CD4-positive, alpha-beta T cell (primary cell): ENCODE results near the gene GPAT2. TPM values are rescaled to one million over a fixed set of nuclear protein-coding genes. Genes with fewer than 3 reads are reported as not detected.
"Not testable (repeated sequence)": the region's sequence is repeated elsewhere in the genome, so short reads cannot be mapped to it uniquely, and the experiment has no call there.

Source experiments
- ATAC-seq: fragments of 200-7000 bp; cut with Tn5 transposase; one replicate; pipeline ENCODE4 v1.10.0; 2022; ENCODE audit warnings: mild to moderate bottlenecking; ENCODE audit not compliant: poor library complexity
- CTCF ChIA-PET: fragments of 350-600 bp; sonication (Branson Sonifier 250); formaldehyde crosslinking; loops from one replicate; lab custom pipeline; 2021; ENCODE audit warnings: antibody characterized with exemption, inconsistent platforms; lab: Charles Lee
- POLR2A ChIA-PET: fragments of 350-600 bp; sonication (Branson Sonifier 250); formaldehyde crosslinking; loops from one replicate; lab custom pipeline; 2021; ENCODE audit warnings: antibody characterized with exemption, inconsistent platforms; lab: Charles Lee
- DNase-seq, 14 experiments: peaks; one replicate each; pipeline ENCODE4 v3.0.0-alpha.2; 2013 to 2020; ENCODE audit warnings: mixed read lengths in 2 of 14
- H3K27ac ChIP-seq, 2 donors: one replicate each; pipeline versions ENCODE4 v1.5.1 to v1.7.0; 2013; ENCODE audit warnings: low read length in 2 of 2, low read depth in 1 of 2, mild to moderate bottlenecking in 1 of 2
- H3K27me3 ChIP-seq, 2 experiments: 1 replicate in 1 of 2; 2 replicates in 1 of 2; pipeline versions ENCODE4 v1.6.1 to v1.7.0; 2013; ENCODE audit warnings: low read length in 2 of 2, control low read depth in 1 of 2, mild to moderate bottlenecking in 1 of 2, moderate library complexity in 1 of 2; ENCODE audit not compliant: insufficient read depth in 2 of 2, control insufficient read depth in 1 of 2
- H3K36me3 ChIP-seq: one replicate; pipeline ENCODE4 v1.6.1; 2013; ENCODE audit warnings: low read length, control low read depth; ENCODE audit not compliant: insufficient read depth
- H3K4me1 ChIP-seq: one replicate; pipeline ENCODE4 v1.6.1; 2013; ENCODE audit warnings: low read length, control low read depth; ENCODE audit not compliant: insufficient read depth
- H3K4me3 ChIP-seq: one replicate; pipeline ENCODE4 v1.5.1; 2013; ENCODE audit warnings: mild to moderate bottlenecking, low read length, moderate library complexity
- H3K9me3 ChIP-seq, 2 experiments: 1 replicate in 1 of 2; 2 replicates in 1 of 2; pipeline versions ENCODE4 v1.6.1 to v1.7.0; 2013; ENCODE audit warnings: low read length in 2 of 2, mild to moderate bottlenecking in 2 of 2, control low read depth in 1 of 2, moderate library complexity in 1 of 2; ENCODE audit not compliant: control insufficient read depth in 1 of 2, insufficient read depth in 1 of 2
- H3K27ac Mint-ChIP-seq: one replicate; pipeline ENCODE4 v1.8.0; 2020; ENCODE audit warnings: mixed read lengths
- H3K27me3 Mint-ChIP-seq: one replicate; pipeline ENCODE4 v1.8.0; 2021; ENCODE audit warnings: mixed read lengths
- H3K36me3 Mint-ChIP-seq: one replicate; pipeline ENCODE4 v1.8.0; 2021; ENCODE audit warnings: low read depth, mixed read lengths
- H3K4me1 Mint-ChIP-seq: one replicate; pipeline ENCODE4 v1.8.0; 2021; ENCODE audit warnings: low read depth, mixed read lengths
- H3K4me3 Mint-ChIP-seq: one replicate; pipeline ENCODE4 v1.8.0; 2020; ENCODE audit warnings: mild to moderate bottlenecking, mixed read lengths
- H3K9me3 Mint-ChIP-seq: one replicate; pipeline ENCODE4 v1.8.0; 2020; ENCODE audit warnings: mixed read lengths
- intact Hi-C, 2 experiments: fragments of 100-400 bp; cut with DNase I in 1 of 2; cut with micrococcal nuclease in 1 of 2; formaldehyde crosslinking; loops; one replicate each; pipeline versions ENCODE4 v1.15.1 to v1.9.0; 2023 to 2025; cut with DNase I, micrococcal nuclease
- total RNA-seq, 174 experiments: library from RNA in 2 of 174; stranded (reverse) in 2 of 174; gene quantifications; one replicate each; pipeline ENCODE4 v1.2.3 and lab custom pipeline; 2021 to 2026
- TF ChIP-seq, protein P1 (sequence below): fragments of 200-600 bp; IDR thresholded peaks from one replicate; pipeline ENCODE4 v1.8.0; 2022; ENCODE audit warnings: antibody characterized with exemption, mild to moderate bottlenecking

GPAT2 gene
- total RNA-seq, 2 experiments from 2014 or later, result 1.3 to 2.0 TPM

DNA sequence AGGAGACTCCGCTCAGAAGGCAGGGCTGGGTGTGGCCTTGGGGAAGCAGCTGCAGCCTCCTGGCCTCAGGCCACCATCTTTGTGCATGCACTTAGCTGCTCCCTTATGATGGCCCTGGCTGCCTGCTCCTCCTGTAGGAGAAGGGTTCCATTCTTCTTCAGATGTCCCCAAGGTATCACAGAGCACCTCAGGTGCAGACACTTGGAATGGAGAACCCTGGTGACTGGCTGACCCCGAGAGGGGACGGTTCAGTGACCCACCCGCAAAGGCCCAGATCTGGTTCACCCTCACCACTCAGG is 9.6 kb downstream of the GPAT2 start:
- CTCF ChIA-PET, result no interaction called here

DNA sequence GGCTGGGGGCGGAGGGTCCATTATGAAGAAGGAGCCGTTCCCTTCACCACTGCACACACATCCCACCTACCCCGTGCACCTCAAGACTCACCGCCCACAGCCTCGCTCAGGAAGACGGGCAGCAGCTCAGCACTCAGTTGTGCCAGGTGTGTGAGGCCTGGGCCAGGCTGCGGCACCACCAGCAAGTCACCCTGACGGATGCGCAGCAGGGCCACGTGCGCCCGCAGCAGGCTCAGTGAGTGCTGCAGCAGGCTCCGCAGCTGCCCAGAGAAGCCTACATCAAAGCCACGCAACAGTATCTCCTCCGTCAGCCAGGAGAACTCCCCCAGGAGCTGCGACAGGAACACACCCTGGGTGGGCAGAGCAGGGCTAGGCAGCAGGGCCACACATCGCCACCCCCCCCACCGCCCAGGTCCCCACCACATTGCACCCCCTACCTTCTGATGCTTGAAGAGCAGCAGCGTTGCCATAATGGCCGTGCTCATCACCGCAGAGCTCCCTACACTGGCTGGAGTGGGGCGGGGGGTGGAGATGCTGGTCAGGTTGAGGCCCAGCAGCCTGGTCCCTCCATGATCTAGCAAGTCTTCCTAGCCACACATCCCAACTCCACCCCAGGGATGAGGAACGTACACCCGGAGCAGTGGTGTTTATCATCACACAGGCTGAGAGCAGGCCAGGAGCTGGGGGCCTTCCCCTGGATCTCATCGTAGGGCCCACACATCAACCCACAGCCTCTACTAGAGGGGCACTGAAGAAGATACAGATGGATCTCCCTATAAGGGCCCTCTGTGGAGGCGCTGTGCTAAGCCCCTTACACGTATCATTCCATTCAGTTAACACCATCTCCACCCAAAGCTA is 10.2 kb downstream of the GPAT2 start:
- Histone ChIP-seq H3K36me3 (no peaks in the 10 kb centered on the region), H3K9me3 (no peaks in the 10 kb centered on the region), H3K4me1 (peaks cover 3% of the 10 kb centered on the region), H3K4me3 (no peak overlapping the region), H3K27ac (no peak overlapping the region), H3K27me3 (no peaks in the 10 kb centered on the region)
- ATAC-seq (no peak), DNase-seq (peak in 1 of 14 experiments; percentile 11)
- Mint-ChIP-seq H3K27me3 (no peaks in the 10 kb centered on the region), H3K27ac (no peak overlapping the region), H3K36me3 (no peaks in the 10 kb centered on the region), H3K4me1 (peaks cover 3% of the 10 kb centered on the region), H3K4me3 (no peak overlapping the region), H3K9me3 (no peaks in the 10 kb centered on the region)
- intact Hi-C loops, result loop anchor here (10.0 kb wide), 3 partner anchors 90 to 480 kb away; partner anchors contain the start of genes ADRA2B (in 2 of the 2) and NEURL3 (in 1 of the 2)
- TF ChIP-seq, protein P1, sequence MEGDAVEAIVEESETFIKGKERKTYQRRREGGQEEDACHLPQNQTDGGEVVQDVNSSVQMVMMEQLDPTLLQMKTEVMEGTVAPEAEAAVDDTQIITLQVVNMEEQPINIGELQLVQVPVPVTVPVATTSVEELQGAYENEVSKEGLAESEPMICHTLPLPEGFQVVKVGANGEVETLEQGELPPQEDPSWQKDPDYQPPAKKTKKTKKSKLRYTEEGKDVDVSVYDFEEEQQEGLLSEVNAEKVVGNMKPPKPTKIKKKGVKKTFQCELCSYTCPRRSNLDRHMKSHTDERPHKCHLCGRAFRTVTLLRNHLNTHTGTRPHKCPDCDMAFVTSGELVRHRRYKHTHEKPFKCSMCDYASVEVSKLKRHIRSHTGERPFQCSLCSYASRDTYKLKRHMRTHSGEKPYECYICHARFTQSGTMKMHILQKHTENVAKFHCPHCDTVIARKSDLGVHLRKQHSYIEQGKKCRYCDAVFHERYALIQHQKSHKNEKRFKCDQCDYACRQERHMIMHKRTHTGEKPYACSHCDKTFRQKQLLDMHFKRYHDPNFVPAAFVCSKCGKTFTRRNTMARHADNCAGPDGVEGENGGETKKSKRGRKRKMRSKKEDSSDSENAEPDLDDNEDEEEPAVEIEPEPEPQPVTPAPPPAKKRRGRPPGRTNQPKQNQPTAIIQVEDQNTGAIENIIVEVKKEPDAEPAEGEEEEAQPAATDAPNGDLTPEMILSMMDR, result no peak
- POLR2A ChIA-PET, result no interaction called here
- CTCF ChIA-PET, result no interaction called here

More for the DNA sequence above, 9.6 kb downstream of the GPAT2 start:
- Mint-ChIP-seq H3K4me3 (no peak overlapping the region), H3K36me3 (no peaks in the 10 kb centered on the region), H3K27ac (no peak overlapping the region), H3K9me3 (no peaks in the 10 kb centered on the region), H3K27me3 (no peaks in the 10 kb centered on the region), H3K4me1 (peaks cover 3% of the 10 kb centered on the region)
- DNase-seq (peak in 1 of 14 experiments; percentile 3), ATAC-seq (no peak)
- intact Hi-C loops, result loop anchor here (10.0 kb wide), 3 partner anchors 90 to 480 kb away; partner anchors contain the start of genes ADRA2B (in 2 of the 2) and NEURL3 (in 1 of the 2)
- H3K4me3 ChIP-seq, result no peak overlapping the region
- no peaks in the 10 kb centered on the region for H3K9me3 ChIP-seq
- TF ChIP-seq, protein P1, result no peak
- no peak overlapping the region for H3K27ac ChIP-seq
- no peaks in the 10 kb centered on the region for H3K27me3 ChIP-seq
- H3K4me1 ChIP-seq, result peaks cover 3% of the 10 kb centered on the region
- POLR2A ChIA-PET, result no interaction called here
- H3K36me3 ChIP-seq, result no peaks in the 10 kb centered on the region

DNA sequence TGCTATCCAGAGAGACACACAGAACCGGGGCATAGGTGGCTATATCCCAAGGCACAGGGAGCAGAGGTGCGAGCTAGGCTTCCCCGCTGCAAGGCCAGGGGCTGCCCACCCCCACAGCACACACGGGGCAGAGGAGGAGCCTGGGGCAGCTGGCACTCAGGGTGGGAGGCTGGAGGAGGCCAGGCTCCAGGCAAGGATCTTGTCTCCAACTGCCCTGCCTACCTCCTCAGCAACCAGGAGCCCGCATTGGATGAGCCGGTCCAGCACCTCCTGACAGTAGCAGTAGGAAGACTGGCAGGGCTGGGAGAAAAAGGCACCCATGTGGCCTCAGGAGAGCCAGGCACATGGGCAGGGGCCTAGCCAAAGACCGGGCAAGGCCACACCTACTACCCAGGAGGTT is 11.0 kb downstream of the GPAT2 start:
- ATAC-seq, H3K4me1 ChIP-seq, H3K4me3 Mint-ChIP-seq, H3K36me3 Mint-ChIP-seq, H3K9me3 ChIP-seq, H3K27ac ChIP-seq, H3K4me1 Mint-ChIP-seq, H3K27ac Mint-ChIP-seq, H3K27me3 Mint-ChIP-seq, H3K36me3 ChIP-seq, CTCF ChIA-PET, POLR2A ChIA-PET, H3K4me3 ChIP-seq, H3K9me3 Mint-ChIP-seq, H3K27me3 ChIP-seq, DNase-seq: not testable (repeated sequence)
- intact Hi-C loops, result loop anchor here (10.0 kb wide), 3 partner anchors 91 to 481 kb away; partner anchors contain the start of genes ADRA2B (in 2 of the 2) and NEURL3 (in 1 of the 2)
